HG02885 (cell line): ENCODE measurements around the gene ETS1.
A peak's percentile ranks its signal among the peaks of the same experiment; 100 is the strongest.

Experiments
- ATAC-seq: cut with Tn5 transposase; IDR thresholded peaks from one replicate; pipeline ENCODE4 v1.9.1; 2021; ENCODE audit warnings: mild to moderate bottlenecking; ENCODE audit not compliant: unreplicated experiment, poor library complexity

The ETS1 gene

DNA sequence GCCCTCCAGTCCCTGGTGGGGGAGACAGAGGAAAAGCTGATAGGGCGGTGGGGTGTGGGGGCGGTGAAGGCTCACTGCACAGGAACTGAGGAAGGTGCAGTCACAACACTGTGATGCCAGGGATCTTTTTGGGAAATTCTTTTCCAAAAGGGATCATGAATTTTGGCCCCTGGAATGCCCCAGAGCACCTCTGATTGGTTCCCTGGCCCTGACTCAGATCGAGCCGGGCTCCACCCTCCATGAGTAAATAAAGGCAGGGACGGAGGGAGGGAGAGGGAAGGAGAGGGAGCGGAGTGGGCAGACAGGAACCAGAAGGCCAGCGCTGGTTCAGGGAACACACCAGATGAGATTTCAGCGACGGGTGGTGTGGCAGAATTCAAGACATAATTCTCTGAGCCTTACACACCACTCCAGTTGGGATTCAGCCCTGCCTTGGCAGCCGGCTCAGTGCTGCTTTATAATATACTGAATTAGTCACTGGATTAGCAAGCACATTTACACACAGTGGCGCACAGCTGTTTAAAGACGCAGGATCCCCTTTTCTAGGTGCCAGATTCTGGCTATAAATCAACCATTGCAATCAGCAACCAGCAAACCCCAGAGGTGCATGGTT is 80.3 kb downstream of the ETS1 start:
- no peak for ATAC-seq

DNA sequence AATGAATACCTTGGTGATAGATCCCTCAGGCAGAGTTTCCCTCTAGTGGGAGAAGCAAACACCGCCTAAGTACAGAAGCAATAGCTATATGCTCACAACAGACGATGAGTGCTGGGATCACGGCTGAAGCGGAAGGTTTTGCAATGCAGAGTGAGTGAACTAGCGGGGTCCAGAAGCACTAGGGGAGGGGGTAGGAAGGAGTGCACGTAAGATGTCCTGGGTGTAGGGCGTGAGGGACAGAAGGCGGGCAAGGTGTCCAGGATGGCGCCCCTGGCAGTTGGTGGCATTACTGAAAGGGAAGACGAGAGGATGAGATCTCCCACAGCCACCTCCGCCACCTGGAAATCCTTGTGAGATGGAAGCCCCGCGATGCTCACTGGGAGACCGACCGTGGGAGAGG is 81.0 kb downstream of the ETS1 start:
- ATAC-seq, result no peak

DNA sequence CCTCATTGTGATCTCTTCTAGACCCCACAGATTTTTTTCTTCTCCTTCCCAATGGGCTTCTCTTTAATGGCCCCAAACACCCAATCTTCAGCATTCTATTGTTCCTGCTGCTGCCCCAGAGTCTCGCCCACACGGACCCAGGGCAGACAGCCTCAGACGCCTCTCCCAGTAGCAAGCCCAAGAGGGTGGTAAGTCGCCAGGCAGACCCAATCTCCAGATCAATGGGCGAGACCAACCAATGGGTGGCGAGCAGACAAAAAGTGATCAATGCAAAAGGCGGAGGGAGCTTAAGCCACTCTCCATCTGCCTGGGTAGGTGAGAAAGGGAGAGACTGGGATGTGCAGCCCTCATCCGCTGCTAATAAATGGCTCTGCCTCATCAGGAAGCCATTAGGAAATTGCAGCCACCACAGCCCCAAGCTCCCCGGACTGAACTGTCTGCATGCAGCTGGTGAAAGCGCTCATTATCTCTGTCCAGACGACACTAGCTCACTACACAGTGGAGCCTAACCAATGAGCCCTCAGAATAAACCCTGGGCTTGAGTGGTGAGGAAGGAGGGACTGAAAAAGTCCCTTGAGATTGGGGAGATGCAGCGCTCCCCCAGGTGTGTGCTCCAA is 81.8 kb downstream of the ETS1 start:
- ATAC-seq, result no peak

DNA sequence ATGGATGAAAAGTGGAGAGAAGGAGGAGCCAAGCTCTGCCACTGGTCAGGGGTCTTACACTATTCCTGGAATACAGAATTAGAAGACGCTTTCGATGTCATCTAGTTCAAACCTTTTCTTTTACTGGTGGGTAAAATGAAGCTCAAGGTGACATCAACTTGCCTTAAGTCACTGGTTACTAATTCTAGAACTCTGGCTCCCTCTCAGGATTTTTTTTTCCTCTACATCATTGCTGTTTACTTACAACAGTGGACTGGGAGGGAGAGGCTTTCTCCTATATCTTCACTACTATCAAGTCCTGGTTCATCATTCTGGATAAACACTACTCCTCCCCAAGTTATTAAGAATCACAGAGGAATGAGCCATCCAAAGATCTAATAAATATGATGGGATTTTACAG is 82.9 kb downstream of the ETS1 start:
- no peak for ATAC-seq

DNA sequence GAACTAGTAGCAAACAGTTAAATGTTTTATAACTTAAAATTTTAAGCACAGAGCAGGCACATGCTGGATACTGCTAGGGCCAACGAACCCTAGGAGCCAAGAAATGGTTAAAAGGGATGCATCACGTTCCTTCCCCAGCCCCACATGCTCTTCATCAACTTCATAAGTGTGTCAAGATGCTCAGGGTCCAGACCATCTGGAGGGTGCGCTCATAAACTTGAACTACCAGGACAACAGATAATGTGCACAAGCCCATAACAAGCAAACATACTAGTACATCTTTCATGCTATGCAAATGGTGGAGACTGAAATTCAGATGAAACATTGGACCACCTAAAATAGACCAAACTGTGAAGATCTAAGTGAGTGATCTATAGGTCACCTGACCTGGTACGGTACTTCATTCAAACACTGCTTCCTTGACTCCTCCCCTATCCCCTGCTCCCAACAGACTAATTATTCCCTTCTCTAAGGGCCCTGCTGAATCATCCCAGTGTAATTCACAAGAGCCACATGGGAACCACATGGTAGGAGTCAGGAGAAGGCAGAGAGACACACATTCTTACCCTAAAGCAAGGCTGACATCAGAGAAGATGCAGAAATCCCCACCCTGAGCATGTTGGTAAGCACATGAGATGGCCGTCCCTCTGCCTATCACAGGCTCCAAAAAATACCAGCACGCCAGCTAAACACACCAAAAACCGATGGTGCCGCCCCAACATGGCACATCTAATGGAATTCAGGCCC is 83.9 kb downstream of the ETS1 start:
- no peak for ATAC-seq

DNA sequence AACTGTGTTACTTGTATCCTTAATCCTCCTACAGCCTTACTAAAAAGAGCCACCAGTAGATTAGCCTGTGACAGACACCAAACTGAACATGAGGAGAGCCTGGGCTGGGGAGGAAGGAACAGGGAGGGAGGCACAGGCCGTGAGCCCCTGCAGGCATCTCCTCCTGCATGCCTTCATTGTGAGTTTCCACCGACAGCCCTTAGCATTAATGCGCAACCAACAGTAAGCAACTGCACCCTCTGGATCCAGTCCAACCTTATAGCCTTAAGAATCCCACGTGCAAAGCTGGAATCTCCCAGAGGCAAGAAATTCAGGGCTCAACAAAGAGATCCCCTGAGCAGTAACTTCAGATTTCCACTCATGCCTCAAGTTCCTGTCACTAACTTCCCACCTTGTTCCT is 84.6 kb downstream of the ETS1 start:
- no peak for ATAC-seq

DNA sequence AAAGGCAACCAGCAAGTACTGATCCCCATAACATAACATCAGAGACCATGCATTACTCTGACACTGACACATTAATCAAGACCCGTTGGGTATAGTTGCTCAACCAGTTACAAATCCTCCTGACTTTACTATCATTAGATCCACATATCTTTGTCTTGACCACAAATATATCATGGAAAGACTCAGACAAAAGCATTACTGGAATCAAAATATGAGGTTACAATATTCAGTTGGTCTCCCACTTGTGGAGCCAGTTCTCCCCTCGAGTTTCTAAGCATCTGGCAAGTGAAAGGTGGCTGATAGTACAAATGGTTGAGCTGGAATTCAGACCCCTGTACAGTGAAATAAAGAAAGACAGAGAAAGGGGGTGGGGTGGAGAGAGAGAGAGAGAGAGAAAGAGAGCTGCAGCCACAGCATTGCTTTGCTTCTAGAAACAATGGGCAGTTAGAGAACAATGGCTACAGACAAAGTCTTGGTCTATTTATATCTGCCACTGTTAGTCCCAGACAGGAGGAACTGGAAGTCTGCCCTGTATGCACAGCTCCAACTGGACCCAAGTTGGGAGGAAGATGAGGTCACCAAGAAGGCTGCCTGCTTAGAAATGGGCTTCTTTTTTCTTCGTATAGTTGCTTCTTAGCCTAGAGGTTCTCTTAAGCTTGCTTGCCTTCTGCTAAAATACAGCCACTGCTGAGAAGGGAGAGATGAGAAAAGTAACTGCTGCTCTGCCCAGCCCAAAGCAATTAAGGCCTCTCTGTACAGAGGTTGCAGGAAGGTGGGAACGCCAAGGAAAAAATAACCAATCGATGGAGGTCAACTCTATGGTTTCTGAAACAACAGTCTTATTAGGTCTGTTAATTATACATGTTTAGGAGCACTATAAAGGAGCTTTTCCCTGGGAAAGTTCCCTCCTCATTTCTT is 85.5 kb downstream of the ETS1 start:
- no peak for ATAC-seq

DNA sequence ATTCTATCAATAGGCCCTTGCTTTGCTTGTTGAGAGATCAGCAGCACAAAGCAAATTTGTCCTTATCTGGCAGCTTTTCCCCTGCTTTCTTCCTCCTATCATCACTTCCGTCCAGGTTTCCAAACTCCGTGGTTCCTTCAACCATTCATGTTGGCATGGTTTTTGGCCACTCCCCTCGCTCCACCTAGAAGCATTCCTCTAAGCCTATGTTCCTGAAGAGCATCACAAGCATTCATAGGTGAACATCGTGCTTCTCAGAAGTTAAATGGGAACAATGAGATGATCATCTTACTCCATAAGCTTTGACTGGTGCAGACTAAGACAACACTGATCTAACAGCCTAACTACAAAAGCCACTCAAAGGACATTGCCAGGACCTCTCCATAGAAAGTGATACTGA is 86.3 kb downstream of the ETS1 start:
- ATAC-seq, result no peak

DNA sequence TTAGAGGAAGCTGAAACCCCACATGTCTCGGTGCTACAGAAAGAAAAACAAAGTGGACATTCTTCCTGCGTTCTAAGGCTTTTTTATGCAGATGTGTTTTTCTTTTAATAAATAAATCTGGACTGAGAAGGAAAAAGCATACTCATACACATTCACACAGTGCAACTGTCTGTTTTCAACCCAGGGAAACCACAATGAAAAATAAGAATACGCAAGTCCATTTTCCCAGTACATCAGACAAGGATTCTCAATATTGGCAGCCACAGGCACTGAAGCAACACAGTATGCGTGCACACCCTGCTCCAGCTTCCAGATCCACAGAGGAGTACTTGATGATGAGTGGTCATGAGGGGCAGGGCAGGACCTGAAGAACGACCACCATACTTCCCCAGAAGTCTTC is 86.9 kb downstream of the ETS1 start:
- ATAC-seq, result no peak

DNA sequence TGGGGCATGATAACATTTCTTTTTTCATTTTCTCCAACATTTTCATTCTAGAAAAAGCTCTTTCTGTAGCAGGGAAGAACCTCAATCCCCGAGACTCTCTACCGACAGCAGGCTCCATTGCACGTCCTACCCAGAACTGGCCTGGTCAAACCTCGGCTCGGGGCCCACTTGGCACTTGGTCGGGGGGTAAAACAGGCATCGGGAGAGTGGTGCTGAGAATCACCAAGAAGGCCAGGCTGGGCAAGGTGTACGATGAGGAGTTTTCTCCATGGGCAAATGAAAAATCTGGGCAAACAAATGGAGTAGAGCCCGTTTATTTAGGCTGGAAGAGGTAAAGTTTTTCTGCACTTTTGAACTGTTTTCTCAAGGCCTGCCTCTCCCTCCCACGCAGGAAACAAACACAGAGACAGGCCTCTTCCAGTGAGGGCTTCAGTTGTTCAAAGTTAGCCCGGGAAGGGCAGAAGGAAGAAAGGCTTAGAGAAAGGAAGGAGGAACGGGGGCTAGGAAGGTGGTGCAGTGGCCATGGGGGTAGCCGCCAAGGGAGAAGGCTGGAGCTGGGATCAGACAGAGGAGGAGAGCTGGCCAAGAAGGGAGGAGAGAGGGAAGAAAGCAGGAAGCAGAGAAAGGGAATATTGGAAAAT is 87.6 kb downstream of the ETS1 start:
- ATAC-seq, result no peak

DNA sequence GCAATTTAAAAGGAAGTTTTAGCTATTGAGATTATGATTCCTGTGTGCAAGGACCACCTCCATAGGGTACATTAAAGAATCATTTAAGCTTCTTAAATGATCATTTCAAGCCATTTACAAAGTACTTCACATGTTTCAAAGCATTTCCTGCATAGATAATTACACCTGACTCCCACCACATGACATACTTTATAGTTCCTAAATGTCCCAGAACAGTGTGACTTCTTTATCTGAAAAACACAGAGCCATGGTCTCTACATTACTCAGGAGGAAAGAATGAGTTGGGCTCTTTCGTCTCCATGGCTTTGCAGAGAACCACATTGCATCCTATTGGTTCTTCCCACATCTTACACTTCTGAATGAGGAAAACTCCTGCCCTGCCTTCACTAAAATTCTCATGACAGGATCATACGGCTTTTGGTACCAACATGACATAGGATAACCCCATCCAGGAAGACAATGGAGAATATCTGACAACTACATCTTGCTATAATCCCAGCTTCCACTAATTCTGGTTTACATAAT is 88.6 kb downstream of the ETS1 start:
- ATAC-seq, result no peak

DNA sequence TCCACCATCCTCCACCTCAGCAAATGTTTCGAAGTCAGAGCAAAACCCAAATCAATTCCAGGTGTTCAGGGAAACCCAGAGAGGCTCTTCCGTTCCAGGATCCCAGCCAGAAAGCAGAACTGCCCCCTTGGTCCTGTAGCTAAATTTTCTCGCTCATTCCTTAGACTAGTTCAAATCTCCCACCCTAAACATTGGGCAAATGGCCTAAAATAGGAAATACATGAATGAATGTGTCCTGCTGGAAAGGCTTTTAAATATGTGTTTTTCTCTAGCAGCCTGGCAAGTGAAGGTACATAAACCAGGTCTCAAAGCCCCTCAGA is 89.6 kb downstream of the ETS1 start:
- no peak for ATAC-seq

DNA sequence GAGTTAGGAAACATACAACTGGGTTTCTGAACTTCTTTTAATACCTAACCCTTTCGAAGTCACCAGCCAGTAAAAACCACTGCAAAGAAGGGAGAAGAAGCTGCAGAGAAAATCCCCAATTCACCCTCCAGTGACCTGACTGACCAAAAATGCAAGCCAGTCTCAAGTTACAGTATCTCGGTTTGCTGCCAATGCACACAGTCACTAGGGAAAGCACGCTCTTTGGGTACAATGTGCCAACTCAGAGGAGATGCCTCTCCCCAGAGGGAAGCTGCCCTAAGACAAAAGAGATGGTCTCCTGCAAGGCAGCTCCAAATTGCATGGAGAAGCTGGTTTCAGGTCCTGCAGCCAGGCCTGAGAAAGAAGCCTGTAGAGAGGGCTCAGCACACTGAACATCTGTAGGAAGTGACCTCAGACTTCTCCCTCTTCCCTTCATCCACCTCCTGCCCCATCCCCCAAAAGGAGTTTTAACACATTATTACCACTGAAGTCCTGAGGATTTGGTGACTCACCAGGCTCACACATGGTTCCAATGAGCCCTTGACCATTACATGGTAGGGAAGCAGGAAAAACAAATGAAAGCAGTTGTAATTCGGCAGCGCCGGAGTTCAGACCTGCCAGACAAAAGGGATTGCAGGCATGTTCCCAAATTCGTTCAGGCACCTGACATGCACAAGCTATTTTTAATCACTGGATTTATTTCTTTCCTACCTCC is 90.1 kb downstream of the ETS1 start:
- ATAC-seq, result peak; percentile 76

DNA sequence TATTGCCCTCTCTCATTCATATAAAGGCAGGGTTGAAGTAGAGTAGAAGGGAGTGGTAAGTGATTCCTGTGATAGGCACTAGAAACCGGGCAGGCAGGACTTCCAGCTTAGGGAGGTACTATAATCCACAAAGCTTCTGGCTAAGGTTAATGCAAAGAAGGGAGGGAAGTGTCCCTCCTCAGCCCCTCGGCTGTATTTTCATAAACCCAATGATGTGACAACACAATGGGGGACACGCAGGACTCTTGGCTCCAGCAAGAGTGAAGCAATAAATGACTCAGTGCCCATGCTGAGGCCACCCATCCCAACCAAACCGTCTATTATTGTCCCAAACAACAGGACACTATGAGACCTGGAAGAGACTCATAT is 90.7 kb downstream of the ETS1 start:
- ATAC-seq, result peak; percentile 37

DNA sequence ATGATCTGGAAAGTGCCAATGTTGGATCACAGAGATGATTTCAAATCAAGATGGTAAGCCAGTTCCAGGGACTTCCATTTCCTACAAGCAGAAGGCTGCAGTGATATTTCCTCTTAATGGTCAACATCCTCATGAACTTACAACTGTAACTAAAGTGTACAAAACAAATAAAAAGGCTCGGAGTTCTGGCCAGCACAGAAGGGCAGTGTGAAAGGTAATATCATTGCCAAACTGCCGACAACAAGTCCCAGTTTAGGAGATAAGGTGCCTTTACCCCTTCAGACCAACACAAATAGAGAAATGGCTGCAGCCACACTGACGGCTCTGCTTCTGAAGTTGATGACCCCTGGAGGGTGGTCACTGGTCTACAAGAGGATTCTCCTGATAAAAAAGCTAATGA is 91.1 kb downstream of the ETS1 start:
- no peak for ATAC-seq

DNA sequence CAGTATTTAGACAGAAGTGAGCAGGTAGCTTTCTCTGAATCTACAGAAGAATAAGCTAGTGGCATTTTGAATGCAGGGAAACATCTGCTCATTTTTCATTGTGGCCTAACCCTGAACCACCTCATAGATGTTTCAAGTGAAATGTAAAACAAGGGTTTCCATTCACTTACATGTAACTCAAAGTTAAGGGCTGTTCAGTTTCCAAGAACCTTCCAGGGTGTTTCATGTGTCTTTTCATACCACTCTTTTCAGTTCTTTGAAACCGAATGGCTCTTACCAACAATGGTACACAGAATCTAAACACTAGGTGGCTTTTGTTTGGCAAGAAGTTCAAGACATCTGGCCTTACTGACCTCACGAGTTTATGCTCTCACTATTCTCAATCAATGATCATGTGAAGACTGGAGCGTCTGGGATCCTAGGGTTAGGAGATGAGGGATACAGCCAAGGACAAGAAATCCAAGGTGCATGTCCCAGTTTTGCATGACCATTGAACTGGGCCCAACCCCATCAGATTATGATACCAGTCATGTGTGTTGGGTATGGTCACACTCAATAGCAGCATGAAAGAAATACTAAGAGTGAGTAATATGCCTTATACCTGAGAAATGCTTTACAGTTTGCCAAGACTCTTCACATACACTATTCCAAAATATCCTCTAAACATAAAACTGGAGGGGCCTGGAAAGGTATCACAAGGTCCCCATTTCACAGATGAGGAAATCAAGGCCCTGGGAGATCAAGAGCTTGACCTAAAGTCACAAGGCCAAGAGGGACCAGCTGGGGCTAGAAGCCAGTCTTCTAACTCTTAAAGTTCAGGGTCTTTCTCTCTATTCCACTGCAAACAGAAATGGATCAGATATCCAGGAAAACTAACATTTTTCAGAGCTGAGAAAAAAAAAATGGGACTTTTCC is 92.7 kb downstream of the ETS1 start:
- no peak for ATAC-seq

DNA sequence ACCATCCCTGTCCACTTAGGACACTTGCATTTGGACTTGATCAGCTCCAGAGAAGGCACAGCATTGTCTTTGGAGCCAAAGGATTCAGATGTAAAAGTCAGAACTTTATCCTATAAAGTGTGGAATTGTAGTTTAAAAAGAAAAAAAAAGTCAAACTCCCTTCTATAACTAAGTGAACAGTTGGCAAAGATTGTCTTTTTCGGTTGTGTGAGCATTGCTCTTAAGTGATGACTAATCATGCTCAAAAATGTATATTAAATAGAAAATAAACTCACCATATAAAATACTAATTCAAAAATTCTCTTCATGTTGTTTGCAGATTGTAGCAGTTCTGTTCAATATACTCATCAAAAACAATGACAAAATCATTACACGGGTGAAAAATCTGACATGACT is 93.8 kb downstream of the ETS1 start:
- ATAC-seq, result no peak

DNA sequence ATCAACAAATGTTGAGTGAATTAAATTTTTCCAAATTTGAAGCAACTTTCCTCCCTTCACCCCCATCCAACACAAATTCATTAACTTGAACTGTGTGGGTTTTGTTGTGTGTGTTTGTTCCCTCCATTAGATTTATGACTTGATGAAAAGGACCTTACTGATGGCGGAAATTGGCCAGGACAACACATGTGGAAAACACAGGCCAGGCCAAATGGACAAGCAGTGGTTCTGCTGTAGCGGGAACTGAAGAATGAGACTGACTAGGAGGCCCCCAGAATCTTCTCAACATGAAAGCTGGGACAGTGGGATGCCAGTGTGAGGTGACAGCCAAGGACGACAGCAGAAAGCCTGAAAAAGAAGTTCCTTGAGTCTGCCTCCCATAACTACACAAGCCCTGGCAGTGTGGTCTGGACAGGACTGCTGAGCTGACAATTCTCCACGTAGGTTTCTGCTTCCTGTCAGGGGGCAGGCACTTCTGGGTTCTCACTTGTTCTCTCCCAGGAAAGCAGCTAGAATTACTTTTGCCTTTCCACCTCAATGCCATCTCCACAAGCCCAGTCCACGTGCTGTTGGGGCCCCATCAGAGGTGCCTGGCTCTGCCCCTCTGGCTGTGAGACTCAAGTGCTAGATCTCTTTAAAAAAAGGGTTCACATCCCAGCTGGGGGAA is 94.3 kb downstream of the ETS1 start:
- ATAC-seq, result no peak
